ENCODE results near the gene PCDHGB7. TPM values are rescaled to one million over a fixed set of nuclear protein-coding genes. Genes with fewer than 3 reads are reported as not detected.

The PCDHGB7 gene
- total RNA-seq, 1 donor from 2014 or later = 22.4 TPM

- DNase-seq (ENCODE audit: low read depth) (no peak), FAIRE-seq (no peak)
- H3K27me3 Mint-ChIP-seq (ENCODE audit: low read depth, unreplicated experiment) = no peaks in the 10 kb centered on the region
- H3K27ac ChIP-seq (ENCODE audit: low read depth, low read length) = no peak within 1 kb of the TSS
- H3K27ac Mint-ChIP-seq (ENCODE audit: unreplicated experiment) = no peak within 1 kb of the TSS
- no peaks in the 10 kb centered on the region for H3K36me3 ChIP-seq (ENCODE audit: insufficient read depth, low read length)
- H3K9ac ChIP-seq (ENCODE audit: low read length) = peak within 1 kb of the TSS; percentile 2
- peak within 1 kb of the TSS; percentile 75 for H3K4me2 ChIP-seq (ENCODE audit: low read length)
- no peaks in the 10 kb centered on the region for H3K4me1 ChIP-seq (ENCODE audit: insufficient read depth, low read length)
- peak; percentile 32 for TF ChIP-seq CTCF (IDR thresholded peaks at IDR 0.05; ENCODE audit: insufficient read depth, low read depth, low read length)
- TF ChIP-seq EZH2 (IDR thresholded peaks at IDR 0.05; ENCODE audit: insufficient read depth, low read length) = no peak
- peak within 1 kb of the TSS; percentile 13 for H2AFZ ChIP-seq (ENCODE audit: low read depth, low read length)
- peak within 1 kb of the TSS; percentile 41 for H3K4me3 ChIP-seq (ENCODE audit: insufficient read depth, low read depth, low read length)
- peaks cover 18% of the 10 kb centered on the region for H3K9me3 Mint-ChIP-seq (ENCODE audit: unreplicated experiment)
- no peaks in the 10 kb centered on the region for H4K20me1 ChIP-seq (ENCODE audit: insufficient read depth, low read length)
- H3K9me3 ChIP-seq (ENCODE audit: insufficient read depth, low read depth, low read length) = peaks cover 46% of the 10 kb centered on the region
- H3K79me2 ChIP-seq (ENCODE audit: insufficient read depth, low read length) = peaks cover 9% of the 10 kb centered on the region
- H3K4me1 Mint-ChIP-seq (ENCODE audit: low read depth, unreplicated experiment) = no peaks in the 10 kb centered on the region
- H3K4me3 Mint-ChIP-seq (ENCODE audit: unreplicated experiment) = no peak within 1 kb of the TSS
- no peaks in the 10 kb centered on the region for H3K27me3 ChIP-seq (ENCODE audit: insufficient read depth, low read length)
- peaks cover 15% of the 10 kb centered on the region for H3K36me3 Mint-ChIP-seq (ENCODE audit: low read depth, unreplicated experiment)
These were observed 14.8 kb upstream of the PCDHGB7 start, which contains the start of gene PCDHGA9 for GRCh38 chr5:141402553-141403243. TSS of gene PCDHGA9 (plus strand) at chr5:141402778. CDS start at chr5:141402953, 175 bp downstream.

- peaks cover 9% of the 10 kb centered on the region for H3K79me2 ChIP-seq (ENCODE audit: insufficient read depth, low read length)
- no peaks in the 10 kb centered on the region for H3K27me3 ChIP-seq (ENCODE audit: insufficient read depth, low read length)
- FAIRE-seq (no peak), DNase-seq (ENCODE audit: low read depth) (no peak)
- Mint-ChIP-seq H3K27me3 (ENCODE audit: low read depth, unreplicated experiment) (no peaks in the 10 kb centered on the region), H3K4me1 (ENCODE audit: low read depth, unreplicated experiment) (no peaks in the 10 kb centered on the region), H3K36me3 (ENCODE audit: low read depth, unreplicated experiment) (peaks cover 15% of the 10 kb centered on the region), H3K9me3 (ENCODE audit: unreplicated experiment) (peaks cover 20% of the 10 kb centered on the region), H3K27ac (ENCODE audit: unreplicated experiment) (no peak overlapping the region), H3K4me3 (ENCODE audit: unreplicated experiment) (no peak overlapping the region)
- TF ChIP-seq CTCF (IDR thresholded peaks at IDR 0.05; ENCODE audit: insufficient read depth, low read depth, low read length) (no peak), EZH2 (IDR thresholded peaks at IDR 0.05; ENCODE audit: insufficient read depth, low read length) (no peak)
- H2AFZ ChIP-seq (ENCODE audit: low read depth, low read length) = peak overlapping the region; percentile 13
- H4K20me1 ChIP-seq (ENCODE audit: insufficient read depth, low read length) = no peaks in the 10 kb centered on the region
- H3K27ac ChIP-seq (ENCODE audit: low read depth, low read length) = no peak overlapping the region
- H3K4me1 ChIP-seq (ENCODE audit: insufficient read depth, low read length) = no peaks in the 10 kb centered on the region
- no peaks in the 10 kb centered on the region for H3K36me3 ChIP-seq (ENCODE audit: insufficient read depth, low read length)
- peak overlapping the region; percentile 75 for H3K4me2 ChIP-seq (ENCODE audit: low read length)
- H3K4me3 ChIP-seq (ENCODE audit: insufficient read depth, low read depth, low read length) = no peak overlapping the region
- H3K9me3 ChIP-seq (ENCODE audit: insufficient read depth, low read depth, low read length) = peaks cover 50% of the 10 kb centered on the region
- no peak overlapping the region for H3K9ac ChIP-seq (ENCODE audit: low read length)
These were observed 14.1 kb upstream of the PCDHGB7 start for GRCh38 chr5:141403387-141403786.

All from astrocyte (in vitro differentiated cells and primary cell).